ENCODE measurements around the gene DCP1B. TPM values are rescaled to one million over a fixed set of nuclear protein-coding genes. Genes with fewer than 3 reads are reported as not detected.

DCP1B gene
- total RNA-seq, 1 donor from 2014 or later: 14.4 TPM

DNA sequence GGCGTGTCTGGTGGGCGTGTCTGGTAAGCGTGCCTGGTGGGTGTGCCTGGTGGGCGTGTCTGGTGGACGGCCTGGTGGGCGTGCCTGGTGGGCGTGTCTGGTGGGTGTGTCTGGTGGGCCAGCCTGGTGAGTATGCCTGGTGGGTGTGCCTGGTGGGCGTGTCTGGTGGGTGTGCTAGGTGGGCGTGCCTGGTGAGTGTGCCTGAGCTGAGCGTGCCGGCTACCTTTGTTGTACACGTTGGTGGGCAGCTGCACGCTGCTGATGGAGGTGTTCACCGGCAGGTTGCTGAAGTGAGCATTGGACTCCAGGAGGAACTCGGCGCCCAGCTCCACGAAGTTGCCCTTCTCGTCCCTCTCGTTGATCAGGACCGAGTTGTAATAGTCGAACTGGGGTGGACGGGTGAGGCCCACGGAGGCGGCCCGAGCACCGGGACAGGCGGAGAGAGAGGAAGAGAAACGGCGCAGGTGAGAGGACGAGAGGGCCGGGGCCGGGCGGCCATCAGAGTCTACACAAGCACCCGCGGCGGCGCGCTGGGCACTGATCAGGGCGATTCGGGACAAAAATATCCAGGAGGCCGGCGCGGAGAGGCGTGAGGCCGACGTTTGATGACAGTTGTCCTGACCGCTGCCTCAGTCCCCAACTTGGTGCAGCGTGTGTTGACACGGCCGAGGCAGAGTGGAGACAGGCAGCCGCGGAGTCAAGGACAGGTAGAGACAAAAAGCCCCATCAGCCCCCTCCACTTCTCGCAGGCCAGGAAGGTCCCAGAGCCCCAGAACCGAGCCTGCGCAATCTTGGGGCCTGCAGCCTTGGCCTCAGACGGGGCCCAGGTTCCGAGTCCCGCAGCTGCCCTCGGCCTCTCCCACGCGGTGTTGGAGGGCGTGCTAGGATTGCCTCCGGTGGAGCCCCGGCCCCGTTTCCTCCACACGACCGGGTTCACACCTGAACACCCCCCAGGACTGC is 96.3 kb downstream of the DCP1B start:
- H3K36me3 Mint-ChIP-seq (ENCODE audit: unreplicated experiment): no peaks in the 10 kb centered on the region
- peaks cover 26% of the 10 kb centered on the region for H3K9me3 Mint-ChIP-seq (ENCODE audit: unreplicated experiment)
- DNase-seq (ENCODE audit: extremely low spot score, unreplicated experiment): peak; percentile 80
- TF ChIP-seq, protein P1, sequence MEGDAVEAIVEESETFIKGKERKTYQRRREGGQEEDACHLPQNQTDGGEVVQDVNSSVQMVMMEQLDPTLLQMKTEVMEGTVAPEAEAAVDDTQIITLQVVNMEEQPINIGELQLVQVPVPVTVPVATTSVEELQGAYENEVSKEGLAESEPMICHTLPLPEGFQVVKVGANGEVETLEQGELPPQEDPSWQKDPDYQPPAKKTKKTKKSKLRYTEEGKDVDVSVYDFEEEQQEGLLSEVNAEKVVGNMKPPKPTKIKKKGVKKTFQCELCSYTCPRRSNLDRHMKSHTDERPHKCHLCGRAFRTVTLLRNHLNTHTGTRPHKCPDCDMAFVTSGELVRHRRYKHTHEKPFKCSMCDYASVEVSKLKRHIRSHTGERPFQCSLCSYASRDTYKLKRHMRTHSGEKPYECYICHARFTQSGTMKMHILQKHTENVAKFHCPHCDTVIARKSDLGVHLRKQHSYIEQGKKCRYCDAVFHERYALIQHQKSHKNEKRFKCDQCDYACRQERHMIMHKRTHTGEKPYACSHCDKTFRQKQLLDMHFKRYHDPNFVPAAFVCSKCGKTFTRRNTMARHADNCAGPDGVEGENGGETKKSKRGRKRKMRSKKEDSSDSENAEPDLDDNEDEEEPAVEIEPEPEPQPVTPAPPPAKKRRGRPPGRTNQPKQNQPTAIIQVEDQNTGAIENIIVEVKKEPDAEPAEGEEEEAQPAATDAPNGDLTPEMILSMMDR (IDR thresholded peaks at IDR 0.05): no peak
- H3K27ac Mint-ChIP-seq (ENCODE audit: unreplicated experiment): no peak overlapping the region
- peaks cover 3% of the 10 kb centered on the region for H3K4me1 Mint-ChIP-seq (ENCODE audit: unreplicated experiment)
- H3K27me3 Mint-ChIP-seq (ENCODE audit: unreplicated experiment): peaks cover 5% of the 10 kb centered on the region
- no peak overlapping the region for H3K4me3 Mint-ChIP-seq (ENCODE audit: unreplicated experiment)

DNA sequence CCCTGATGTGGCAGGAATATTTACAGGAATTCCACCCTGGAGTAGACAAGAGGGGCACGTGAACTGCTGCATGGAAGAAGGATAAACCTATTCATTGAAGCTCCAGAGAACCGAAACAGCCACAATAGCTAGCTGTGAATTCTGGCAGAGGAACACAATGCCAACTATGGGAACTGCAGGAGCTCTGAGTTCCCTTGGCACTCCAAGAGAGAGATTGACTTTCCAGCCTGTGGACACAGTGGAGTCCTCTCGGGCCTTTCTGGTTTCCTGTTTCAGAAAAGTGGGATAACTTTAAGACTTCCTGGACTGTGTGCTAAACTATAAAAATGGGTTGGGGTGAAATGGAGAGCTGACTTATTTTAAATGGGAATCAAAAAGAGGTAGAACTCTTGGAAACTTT is 97.7 kb downstream of the DCP1B start:
- H3K27ac Mint-ChIP-seq (ENCODE audit: unreplicated experiment): no peak overlapping the region
- DNase-seq (ENCODE audit: extremely low spot score, unreplicated experiment): no peak
- TF ChIP-seq, protein P1 (IDR thresholded peaks at IDR 0.05): no peak
- no peaks in the 10 kb centered on the region for H3K36me3 Mint-ChIP-seq (ENCODE audit: unreplicated experiment)
- H3K9me3 Mint-ChIP-seq (ENCODE audit: unreplicated experiment): peaks cover 39% of the 10 kb centered on the region
- H3K4me3 Mint-ChIP-seq (ENCODE audit: unreplicated experiment): no peak overlapping the region
- H3K4me1 Mint-ChIP-seq (ENCODE audit: unreplicated experiment): no peaks in the 10 kb centered on the region
- peaks cover 17% of the 10 kb centered on the region for H3K27me3 Mint-ChIP-seq (ENCODE audit: unreplicated experiment)

DNA sequence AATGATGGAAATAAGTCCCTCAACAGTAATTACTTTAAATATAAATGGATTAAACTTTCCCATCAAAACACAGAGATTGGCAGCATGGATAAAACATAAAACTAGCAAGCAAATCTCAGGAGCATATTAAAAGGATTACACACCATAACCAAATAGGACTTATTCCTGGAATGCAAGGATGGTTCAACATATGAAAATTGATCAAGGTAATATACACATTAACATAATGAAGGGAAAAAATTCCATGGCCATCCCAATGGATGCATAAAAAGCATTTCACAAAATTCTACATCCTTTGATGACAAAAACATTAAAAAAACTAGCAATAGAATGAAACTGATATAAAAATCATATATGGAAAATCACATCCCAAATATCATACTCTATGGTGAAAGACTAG is 99.4 kb downstream of the DCP1B start:
- H3K36me3 Mint-ChIP-seq (ENCODE audit: unreplicated experiment): peaks cover 6% of the 10 kb centered on the region
- no peaks in the 10 kb centered on the region for H3K4me1 Mint-ChIP-seq (ENCODE audit: unreplicated experiment)
- TF ChIP-seq, protein P1 (IDR thresholded peaks at IDR 0.05): no peak
- H3K27ac Mint-ChIP-seq (ENCODE audit: unreplicated experiment): no peak overlapping the region
- no peak for DNase-seq (ENCODE audit: extremely low spot score, unreplicated experiment)
- H3K4me3 Mint-ChIP-seq (ENCODE audit: unreplicated experiment): no peak overlapping the region
- peaks cover 33% of the 10 kb centered on the region for H3K27me3 Mint-ChIP-seq (ENCODE audit: unreplicated experiment)
- H3K9me3 Mint-ChIP-seq (ENCODE audit: unreplicated experiment): peaks cover 48% of the 10 kb centered on the region

DNA sequence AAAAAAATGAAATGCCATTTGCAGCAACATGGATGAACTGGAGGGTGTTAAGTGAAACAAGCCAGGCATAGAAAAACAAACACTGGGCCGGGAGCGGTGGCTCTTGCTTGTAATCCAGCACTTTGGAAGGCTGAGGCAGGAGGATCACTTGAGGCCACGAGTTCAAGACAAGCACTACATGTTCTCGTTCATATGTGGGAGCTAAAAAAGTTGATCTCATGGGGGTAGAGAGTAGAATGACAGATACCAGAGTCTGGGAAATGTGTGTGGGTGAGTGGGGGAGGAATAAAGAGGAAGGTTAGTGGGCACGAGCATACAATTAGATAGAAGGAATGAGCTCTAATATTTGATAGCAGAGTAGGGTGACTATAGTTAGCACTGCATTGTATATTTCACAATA is 107.3 kb downstream of the DCP1B start:
- Mint-ChIP-seq H3K4me1 (ENCODE audit: unreplicated experiment) (no peaks in the 10 kb centered on the region), H3K27me3 (ENCODE audit: unreplicated experiment) (peaks cover 90% of the 10 kb centered on the region), H3K36me3 (ENCODE audit: unreplicated experiment) (peaks cover 6% of the 10 kb centered on the region), H3K9me3 (ENCODE audit: unreplicated experiment) (peaks cover 43% of the 10 kb centered on the region), H3K4me3 (ENCODE audit: unreplicated experiment) (no peak overlapping the region), H3K27ac (ENCODE audit: unreplicated experiment) (no peak overlapping the region)
- no peak for DNase-seq (ENCODE audit: extremely low spot score, unreplicated experiment)
- TF ChIP-seq, protein P1 (IDR thresholded peaks at IDR 0.05): no peak

Other genes starting within 250 kb of the DCP1B start
- not detected in 2 replicates for gene LRTM2, start 183.9 kb downstream of the DCP1B start, total RNA-seq
- not detected in 2 replicates for gene CACNA2D4, start 85.8 kb downstream of the DCP1B start, total RNA-seq
- gene CACNA1C, start 48.5 kb upstream of the DCP1B start, total RNA-seq: 59.1 and 67.4 TPM in 2 replicates

Data from osteocyte (in vitro differentiated cells).